Heart right ventricle (tissue), 16 donors: ENCODE data around the gene CSHL1. TPM values are rescaled to one million over a fixed set of nuclear protein-coding genes. Genes with fewer than 3 reads are reported as not detected.

Experiments used
- ATAC-seq, 8 donors: fragments of 200-7000 bp; cut with Tn5 transposase; one replicate each; pipeline ENCODE4 v1.9.1; 2020; ENCODE audit warnings: mild to moderate bottlenecking in 8 of 8, moderate library complexity in 8 of 8, moderate number of reproducible peaks in 1 of 8
- DNase-seq, 2 donors: peaks; one replicate each; pipeline ENCODE4 v3.0.0-alpha.2; 2020
- H3K27ac ChIP-seq, 10 donors: fragments of 200-600 bp; sonication (generic) in 2 of 10; one replicate each; pipeline versions ENCODE4 v1.5.0 to v1.8.0; 2020 to 2022; ENCODE audit warnings: mild to moderate bottlenecking in 3 of 10
- H3K27me3 ChIP-seq, 7 donors: fragments of 200-600 bp; one replicate each; pipeline ENCODE4 v1.8.0; 2021 to 2022; ENCODE audit warnings: mild to moderate bottlenecking in 2 of 7
- H3K36me3 ChIP-seq, 9 donors: fragments of 200-600 bp; sonication (generic) in 1 of 9; one replicate each; pipeline versions ENCODE4 v1.5.0 to v1.8.0; 2020 to 2022; ENCODE audit warnings: mild to moderate bottlenecking in 2 of 9
- H3K4me1 ChIP-seq, 9 donors: fragments of 200-600 bp; sonication (generic) in 1 of 9; one replicate each; pipeline versions ENCODE4 v1.5.0 to v1.8.0; 2020 to 2022; ENCODE audit warnings: mild to moderate bottlenecking in 4 of 9
- H3K4me3 ChIP-seq, 10 donors: fragments of 200-600 bp; sonication (generic) in 2 of 10; one replicate each; pipeline versions ENCODE4 v1.5.0 to v1.8.0; 2020 to 2022; ENCODE audit warnings: mild to moderate bottlenecking in 7 of 10, moderate library complexity in 2 of 10
- H3K9me3 ChIP-seq, 11 donors: fragments of 200-600 bp in 10 of 11; sonication (generic) in 2 of 11; one replicate each; pipeline versions ENCODE4 v1.5.0 to v1.8.0; 2013 to 2022; ENCODE audit warnings: mild to moderate bottlenecking in 2 of 11, control low read depth in 1 of 11, moderate library complexity in 1 of 11
- WGBS, 2 donors: extraction: QIAGEN DNeasy Blood & Tissue Kit; methylation state at CpG; one replicate each; pipeline ENCODE4 v1.1.7; 2013; ENCODE audit warnings: inconsistent platforms in 1 of 2; 5-methylcytosine and 5-hydroxymethylcytosine counted together
- intact Hi-C, 10 donors: fragments of 100-400 bp; cut with DNase I; formaldehyde crosslinking; loops; one replicate each; pipeline versions ENCODE4 v1.11.1 to v1.14.2; 2022
- polyA plus RNA-seq, 2 donors: library from polyadenylated mRNA; stranded (reverse); fragments of 200-250 nt; gene quantifications; one replicate each; pipeline ENCODE4 v1.2.3, GENCODE V29; 2013
- total RNA-seq, 10 donors: library from RNA; stranded (reverse); fragmentation: NEBNext Ultra II Directional in 3 of 10; extraction: Animal tissue kit (Norgen Biotek cat#: 25700) in 3 of 10; gene quantifications; one replicate each; pipeline versions ENCODE4 v1.2.1 to v1.2.4, GENCODE V29; 2021 to 2023
- TF ChIP-seq, protein P1 (sequence below), 9 donors: fragments of 200-600 bp; sonication (generic) in 2 of 9; IDR thresholded peaks; one replicate each; pipeline versions ENCODE4 v1.5.0 to v1.8.0; 2021 to 2022; ENCODE audit warnings: antibody characterized with exemption in 9 of 9, mild to moderate bottlenecking in 5 of 9, moderate library complexity in 1 of 9
- donor health status: Arrhythmogenic right ventricular cardiomyopathy.
- donor health status: ischemic (EF 13 %, LVEDD 7.1; RV severe dilation, severe dysfunction).
- donor health status: healthy with polysubstance abuse.
- donor health status: DM: no; HTN: yes; CAD: no.
- donor health status: DM: no; HTN: no; CAD: no.
- donor health status: ischemic (EF 25% LVEDD 6.9; RV normal size, moderate dysfunction).
- donor health status: ischemic (EF 25% LVEDD 5.7; RV mildly dilated, moderate dysfunction).
- donor health status: healthy.
- donor health status: DM: yes; HTN: yes; CAD: no.
- donor health status: Ischemic cardiomyopathy.
- donor health status: ischemic (EF 35%, LVEDD 5.7; RV mildly dilated, moderate dysfunction).
- donor health status: nonischemic (EF 11% LVEDD 7.7; RV severe dilation, severe dysfunction).
- donor health status: DM: yes; HTN: yes; CAD: no.
- donor health status: PGD.
- donor health status: ischemic (EF 29% LVEDD 5.4; RV normal size, mild dysfunction).
- donor health status: nonischemic (EF 23%, LVEDD 6.1; RV moderate dilation, normal function).

Gene CSHL1
- total and polyA plus RNA-seq, 12 donors = not detected

DNA sequence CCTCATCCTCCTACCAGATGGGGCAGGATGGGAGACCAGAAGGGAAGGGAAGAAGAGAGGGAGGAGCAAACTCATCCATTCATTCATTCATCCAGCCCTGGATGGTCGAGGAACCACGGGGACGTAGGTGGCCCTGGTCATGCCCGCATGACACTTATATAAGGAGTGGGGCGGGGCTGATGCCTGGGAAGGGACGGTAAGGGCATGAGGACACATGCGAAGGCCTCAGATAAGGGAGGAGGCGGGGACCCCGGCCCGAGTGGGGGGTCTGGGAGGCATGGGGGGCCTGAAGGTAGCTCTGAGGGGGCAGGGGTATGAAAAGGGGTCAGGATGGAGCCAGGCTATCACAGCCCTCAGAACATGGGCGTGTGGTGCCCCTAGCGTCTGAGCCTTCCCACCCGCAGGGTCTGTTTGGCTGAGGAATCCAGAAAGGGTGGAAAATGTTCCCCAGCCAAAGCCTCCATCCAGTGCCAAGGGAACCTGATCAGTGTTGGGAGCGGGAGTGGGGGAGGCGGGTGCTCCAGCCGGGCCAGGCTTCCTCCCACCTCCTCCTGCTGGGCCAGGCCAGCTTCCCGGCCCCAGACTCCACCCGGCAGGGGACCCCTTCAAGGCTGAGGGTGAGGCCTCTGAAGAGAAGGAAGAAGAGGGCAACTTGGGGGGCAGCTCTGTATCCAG lies 38.7 kb upstream of the CSHL1 start:
- WGBS, 2 donors = 76 to 79% methylated on average over 18 of the region's 18 CpGs

DNA sequence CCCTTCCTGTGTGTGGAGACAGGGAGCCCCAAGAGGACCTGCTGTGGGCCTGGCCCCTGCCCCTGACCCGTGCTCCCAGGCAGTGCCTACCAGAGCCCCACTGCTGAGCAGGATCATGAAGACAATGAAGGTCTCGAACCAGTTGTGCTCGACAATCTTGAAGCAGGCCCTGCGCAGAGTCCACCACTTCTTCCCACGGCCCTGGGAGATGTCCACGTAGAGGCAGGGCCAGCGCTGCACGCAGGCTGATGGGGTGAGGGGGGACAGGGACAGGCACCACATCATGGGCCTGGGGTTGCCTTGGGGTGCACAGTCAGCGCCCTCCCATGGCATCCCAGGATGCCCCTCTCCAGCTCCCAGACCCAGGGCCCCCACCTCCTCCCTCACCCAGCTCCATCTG lies 37.5 kb upstream of the CSHL1 start:
- intact Hi-C loops = loop anchor here in 3 of 10 donors (5.0 kb wide), 2 partner anchors 34 to 39 kb away; no protein-coding TSS in a partner anchor
- Histone ChIP-seq H3K27ac (no peak overlapping the region), H3K9me3 (no peaks in the 10 kb centered on the region), H3K36me3 (no peaks in the 10 kb centered on the region), H3K27me3 (peaks cover 0 to 7% (median 0%) of the 10 kb centered on the region in 7 donors), H3K4me1 (peaks cover 0 to 22% (median 2%) of the 10 kb centered on the region in 9 donors), H3K4me3 (no peak overlapping the region)
- TF ChIP-seq, protein P1, sequence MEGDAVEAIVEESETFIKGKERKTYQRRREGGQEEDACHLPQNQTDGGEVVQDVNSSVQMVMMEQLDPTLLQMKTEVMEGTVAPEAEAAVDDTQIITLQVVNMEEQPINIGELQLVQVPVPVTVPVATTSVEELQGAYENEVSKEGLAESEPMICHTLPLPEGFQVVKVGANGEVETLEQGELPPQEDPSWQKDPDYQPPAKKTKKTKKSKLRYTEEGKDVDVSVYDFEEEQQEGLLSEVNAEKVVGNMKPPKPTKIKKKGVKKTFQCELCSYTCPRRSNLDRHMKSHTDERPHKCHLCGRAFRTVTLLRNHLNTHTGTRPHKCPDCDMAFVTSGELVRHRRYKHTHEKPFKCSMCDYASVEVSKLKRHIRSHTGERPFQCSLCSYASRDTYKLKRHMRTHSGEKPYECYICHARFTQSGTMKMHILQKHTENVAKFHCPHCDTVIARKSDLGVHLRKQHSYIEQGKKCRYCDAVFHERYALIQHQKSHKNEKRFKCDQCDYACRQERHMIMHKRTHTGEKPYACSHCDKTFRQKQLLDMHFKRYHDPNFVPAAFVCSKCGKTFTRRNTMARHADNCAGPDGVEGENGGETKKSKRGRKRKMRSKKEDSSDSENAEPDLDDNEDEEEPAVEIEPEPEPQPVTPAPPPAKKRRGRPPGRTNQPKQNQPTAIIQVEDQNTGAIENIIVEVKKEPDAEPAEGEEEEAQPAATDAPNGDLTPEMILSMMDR (IDR thresholded peaks at IDR 0.05) = no peak
- ATAC-seq = no peak
- DNase-seq = no peak
- 95 to 96% methylated on average over 9 of the region's 9 CpGs for WGBS, 2 donors

More for the DNA sequence above, 38.7 kb upstream of the CSHL1 start:
- TF ChIP-seq, protein P1 (IDR thresholded peaks at IDR 0.05) = no peak
- Histone ChIP-seq H3K27ac (no peak overlapping the region), H3K4me3 (no peak overlapping the region), H3K36me3 (no peaks in the 10 kb centered on the region), H3K9me3 (no peaks in the 10 kb centered on the region), H3K27me3 (peaks cover 0 to 7% (median 0%) of the 10 kb centered on the region in 7 donors), H3K4me1 (peaks cover 0 to 34% (median 12%) of the 10 kb centered on the region in 9 donors)
- DNase-seq (no peak), ATAC-seq (no peak)
- intact Hi-C loops = loop anchor here in 5 of 10 donors (5.0 kb wide), 2 partner anchors 33 to 38 kb away; no protein-coding TSS in a partner anchor

DNA sequence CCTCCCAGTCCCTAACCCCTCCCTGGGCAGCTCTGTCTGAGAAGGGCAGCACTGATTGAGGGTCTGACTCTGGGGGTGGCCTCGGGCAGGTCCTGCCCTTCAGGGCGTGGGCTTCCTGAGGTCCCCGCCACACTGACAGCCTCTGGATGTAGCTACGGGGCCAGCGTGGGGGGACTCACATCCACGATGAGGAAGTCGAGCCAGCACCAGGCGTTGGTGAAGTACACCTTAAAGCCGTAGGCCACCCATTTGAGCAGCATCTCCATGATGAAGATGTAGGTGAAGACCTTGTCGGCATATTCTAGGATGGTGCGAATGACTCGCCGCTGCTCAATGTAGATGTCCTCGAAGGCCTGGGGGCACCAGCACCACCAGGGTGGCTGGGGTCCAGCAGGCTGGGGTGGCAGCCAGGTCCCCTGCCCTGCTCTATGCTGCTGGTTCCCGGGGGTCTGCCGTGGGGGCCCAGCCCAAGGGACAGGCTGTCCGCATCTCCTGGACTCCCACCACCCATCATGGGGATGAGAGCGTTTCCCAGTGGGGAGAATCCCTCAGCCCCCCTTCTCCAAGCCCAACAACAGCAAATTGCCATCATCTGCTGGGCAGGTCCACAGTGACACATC lies 36.8 kb upstream of the CSHL1 start:
- intact Hi-C loops = loop anchor here in 3 of 10 donors (2.0 to 5.0 kb wide), 3 partner anchors 29 to 39 kb away; partner anchors contain the start of gene GH1 (in 1 of the 3)
- peaks cover 0 to 7% (median 0%) of the 10 kb centered on the region in 7 donors for H3K27me3 ChIP-seq

More for the DNA sequence above, 36.8 kb upstream of the CSHL1 start:
- TF ChIP-seq, protein P1 (IDR thresholded peaks at IDR 0.05) = no peak
- ATAC-seq = no peak
- Histone ChIP-seq H3K4me3 (no peak overlapping the region), H3K36me3 (no peaks in the 10 kb centered on the region), H3K4me1 (peaks cover 0 to 20% (median 2%) of the 10 kb centered on the region in 9 donors), H3K27ac (no peak overlapping the region), H3K9me3 (no peaks in the 10 kb centered on the region)
- DNase-seq = no peak
- WGBS, 2 donors = 86 to 87% methylated on average over 18 of the region's 18 CpGs
